Measurements from ENCODE around the gene SPACDR.
"Not testable (repeated sequence)": the region's sequence is repeated elsewhere in the genome, so short reads cannot be mapped to it uniquely, and the experiment has no call there.

Gene SPACDR

DNA sequence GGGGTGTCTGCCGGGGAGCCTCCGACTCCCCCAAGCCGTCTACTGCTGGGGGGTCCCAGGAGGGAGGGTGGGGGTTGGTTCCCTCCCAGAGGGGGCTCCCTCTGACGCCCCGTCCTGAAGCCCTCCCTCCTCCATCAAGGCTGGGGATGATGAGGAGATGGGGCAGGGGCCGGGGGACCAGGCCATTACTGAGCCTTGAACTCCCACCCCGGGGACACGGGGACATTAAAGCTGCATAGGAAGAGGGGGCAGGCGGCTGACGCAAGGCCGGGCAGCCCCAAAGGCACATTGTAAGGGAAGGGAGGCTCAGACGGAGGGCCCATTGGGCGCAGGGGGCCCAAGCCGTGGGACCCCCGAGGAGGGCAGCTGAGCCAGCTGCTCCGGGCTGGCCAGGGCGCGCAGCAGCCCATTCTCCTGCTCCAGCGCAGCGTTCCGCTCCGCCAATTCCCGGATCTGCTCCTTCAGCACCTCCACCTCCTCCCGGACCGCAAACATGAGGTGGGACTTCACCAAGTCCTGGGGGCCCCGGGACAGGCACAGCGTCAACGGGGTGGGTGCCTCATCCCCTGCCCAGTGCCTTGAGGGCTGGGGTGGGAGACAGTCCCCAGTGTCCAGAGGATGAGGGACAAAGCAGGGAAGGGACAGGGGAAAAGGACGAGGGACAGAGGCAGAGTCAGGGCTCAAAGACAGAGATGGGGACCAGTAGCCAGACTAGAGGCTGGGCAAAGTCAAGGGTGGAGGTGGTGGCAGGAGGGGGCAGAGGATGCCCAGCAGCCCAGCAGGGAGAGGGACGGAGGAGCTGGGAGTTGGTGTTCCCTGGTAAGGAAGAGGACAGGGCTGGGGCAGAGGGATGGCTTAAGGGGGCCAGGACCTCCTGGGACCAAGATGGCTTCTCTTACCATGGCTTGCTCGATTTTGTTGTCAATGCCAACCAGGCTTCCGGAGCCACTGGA lies 2.9 kb upstream of the SPACDR start:
- FAIRE-seq (no peak), DNase-seq (ENCODE audit: insufficient read length, low spot score) (no peak)
- TF ChIP-seq POLR2A (IDR thresholded peaks at IDR 0.05; ENCODE audit: low read depth, low read length) = no peak

DNA sequence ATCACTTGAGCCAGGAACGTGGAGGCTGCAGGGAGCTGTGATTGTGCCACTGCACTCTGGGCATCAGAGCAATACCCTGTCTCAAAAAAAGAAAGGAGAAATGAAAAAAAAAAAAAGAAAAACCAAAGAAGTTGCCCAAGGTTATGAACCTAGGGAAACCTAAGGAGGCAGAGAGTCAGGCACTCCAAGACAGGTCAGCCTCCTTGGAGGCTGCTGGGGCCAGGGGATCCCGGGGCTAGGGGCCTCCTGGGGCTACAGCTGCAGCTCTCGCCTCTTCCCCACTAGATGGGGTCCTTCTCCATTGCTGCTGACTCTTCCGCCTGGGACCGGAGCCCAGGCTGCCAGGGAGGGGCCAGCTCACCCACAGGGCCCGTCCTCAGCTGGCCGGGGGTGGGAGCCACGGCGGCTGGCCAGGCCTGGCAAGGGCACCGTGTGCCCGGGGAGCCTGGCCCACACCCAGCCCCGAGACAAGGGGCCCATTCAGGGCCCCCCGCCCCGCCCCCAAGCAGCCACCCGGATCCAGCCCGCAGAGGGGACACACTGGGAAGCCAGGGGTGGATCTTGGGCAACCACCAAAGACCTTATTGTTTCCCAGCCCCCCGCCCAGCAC lies 1.7 kb upstream of the SPACDR start:
- FAIRE-seq (no peak), DNase-seq (ENCODE audit: insufficient read length, low spot score) (peak; percentile 89)
- TF ChIP-seq POLR2A (IDR thresholded peaks at IDR 0.05; ENCODE audit: low read depth, low read length) = no peak

DNA sequence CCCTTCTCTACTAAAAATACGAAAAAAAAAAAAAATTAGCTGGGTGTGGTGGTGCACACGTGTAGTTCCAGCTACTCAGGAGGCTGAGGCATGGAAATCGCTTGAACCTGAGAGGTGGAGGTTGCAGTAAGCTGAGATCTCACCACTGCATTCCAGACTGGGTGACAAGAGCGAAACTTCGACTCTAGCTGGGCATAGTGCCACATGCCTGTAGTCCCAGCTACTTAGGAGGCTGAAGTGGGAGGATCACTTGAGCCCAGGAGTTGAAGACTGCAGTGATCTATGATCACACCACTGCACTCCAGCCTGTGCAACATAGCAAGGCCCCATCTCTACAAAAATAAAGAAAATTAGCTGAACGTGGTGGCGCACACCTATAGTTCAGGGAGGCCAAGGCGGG lies 1.2 kb upstream of the SPACDR start:
- no peak for TF ChIP-seq POLR2A (IDR thresholded peaks at IDR 0.05; ENCODE audit: low read depth, low read length)
- FAIRE-seq = peak; percentile 38
- no peak for DNase-seq (ENCODE audit: insufficient read length, low spot score)

DNA sequence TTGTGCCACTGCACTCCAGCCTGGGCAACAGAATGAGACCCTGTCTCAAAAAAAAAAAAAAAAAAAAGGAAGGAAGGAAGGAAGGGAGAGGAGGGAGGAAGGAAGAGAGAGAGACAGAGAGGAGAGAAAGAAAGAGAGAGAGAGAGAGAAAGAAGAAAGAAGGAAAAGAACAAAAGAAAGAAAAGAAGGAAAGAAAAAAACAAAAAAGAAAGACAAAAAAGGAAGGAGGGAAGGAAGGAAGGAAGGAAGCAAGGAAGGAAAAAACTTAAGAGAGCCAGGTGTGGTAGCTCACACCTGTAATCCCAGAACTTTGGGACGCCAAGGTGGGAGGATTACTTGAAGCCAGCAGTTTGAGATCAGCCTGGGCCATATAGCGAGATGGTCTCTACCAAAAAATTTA lies 731 bp upstream of the SPACDR start:
- TF ChIP-seq POLR2A (IDR thresholded peaks at IDR 0.05; ENCODE audit: low read depth, low read length) = no peak

DNA sequence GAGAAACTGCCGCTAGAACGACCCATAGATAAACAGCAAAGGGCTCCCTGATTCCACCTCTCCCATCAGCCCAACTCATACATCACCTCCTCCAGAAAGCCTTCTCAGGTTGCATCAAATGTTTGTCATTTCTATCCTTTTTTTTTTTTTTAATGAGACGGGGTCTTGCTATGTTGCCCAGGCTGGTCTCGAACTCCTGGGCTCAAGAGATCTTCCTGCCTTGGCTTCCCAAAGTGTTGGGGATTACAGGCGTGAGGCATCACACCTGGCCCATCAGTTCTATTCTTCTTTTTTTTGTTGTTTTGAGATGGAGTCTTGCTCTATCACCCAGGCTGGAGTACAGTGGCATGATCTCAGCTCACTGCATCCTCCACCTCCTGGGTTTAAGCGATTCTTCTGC lies 7.0 kb downstream of the SPACDR start:
- no peak for FAIRE-seq
- no peak for DNase-seq (ENCODE audit: insufficient read length, low spot score)
- TF ChIP-seq POLR2A (IDR thresholded peaks at IDR 0.05; ENCODE audit: low read depth, low read length) = no peak

More for the DNA sequence above, 731 bp upstream of the SPACDR start:
- FAIRE-seq = no peak
- no peak for DNase-seq (ENCODE audit: insufficient read length, low spot score)

DNA sequence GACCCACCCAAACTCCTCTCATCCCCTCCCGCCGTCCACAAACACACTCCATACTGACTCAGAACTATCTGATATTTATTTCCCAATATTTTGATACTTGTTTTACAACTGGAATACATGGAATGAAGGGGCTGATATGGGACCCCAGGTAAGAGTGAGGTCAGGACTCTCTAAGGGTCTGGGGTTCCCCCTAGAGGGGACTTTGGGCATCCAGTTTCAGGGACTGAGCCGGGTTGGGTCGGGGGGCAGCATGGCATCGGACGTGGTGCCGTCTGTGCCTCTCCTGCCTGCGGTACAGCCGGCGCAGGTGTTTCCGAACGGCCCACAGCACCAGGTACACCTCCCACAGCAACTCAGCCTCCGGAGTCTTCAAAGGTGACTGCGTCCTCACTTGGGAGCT lies 7.5 kb downstream of the SPACDR start:
- no peak for DNase-seq (ENCODE audit: insufficient read length, low spot score)
- FAIRE-seq = no peak
- no peak for TF ChIP-seq POLR2A (IDR thresholded peaks at IDR 0.05; ENCODE audit: low read depth, low read length)

DNA sequence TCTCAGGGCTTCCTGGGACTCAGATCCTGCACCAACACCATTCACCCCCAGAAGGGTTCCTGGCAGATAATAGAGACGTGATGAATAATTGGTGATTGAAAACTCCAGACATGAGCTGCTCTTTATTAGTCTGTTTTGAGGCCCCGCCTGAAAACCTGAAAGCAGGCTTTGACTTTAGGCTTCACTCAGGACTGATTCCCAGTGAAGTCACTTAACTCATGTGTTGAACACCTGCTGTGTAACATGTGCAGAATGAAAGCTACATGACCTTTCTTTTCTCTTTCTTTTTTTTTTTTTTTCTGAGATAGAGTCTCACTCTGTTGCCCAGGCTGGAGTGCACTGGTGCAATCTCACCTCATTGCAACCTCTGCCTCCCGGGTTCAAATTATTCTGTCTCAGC lies 8.9 kb downstream of the SPACDR start:
- DNase-seq (ENCODE audit: insufficient read length, low spot score) (no peak), FAIRE-seq (no peak)
- TF ChIP-seq POLR2A (IDR thresholded peaks at IDR 0.05; ENCODE audit: low read depth, low read length) = no peak

DNA sequence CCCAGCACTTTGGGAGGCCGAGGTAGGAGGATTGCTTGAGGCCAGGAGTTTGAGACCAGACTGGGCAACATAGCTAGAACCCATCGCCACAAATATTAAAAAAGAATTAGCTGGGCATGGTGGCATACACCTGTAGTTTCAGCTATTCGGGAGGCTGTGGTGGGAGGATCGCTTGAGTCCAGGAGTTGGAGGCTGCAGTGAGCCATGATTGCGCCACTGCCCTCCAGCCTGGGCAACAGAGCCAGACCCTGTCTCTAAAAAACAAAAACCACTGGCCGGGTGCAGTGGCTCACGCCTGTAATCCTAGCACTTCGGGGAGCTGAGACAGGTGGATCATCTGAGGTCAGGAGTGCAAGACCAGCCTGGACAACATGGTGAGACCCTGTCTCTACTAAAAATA lies 10.2 kb downstream of the SPACDR start:
- not testable (repeated sequence) for DNase-seq (ENCODE audit: insufficient read length, low spot score); FAIRE-seq

DNA sequence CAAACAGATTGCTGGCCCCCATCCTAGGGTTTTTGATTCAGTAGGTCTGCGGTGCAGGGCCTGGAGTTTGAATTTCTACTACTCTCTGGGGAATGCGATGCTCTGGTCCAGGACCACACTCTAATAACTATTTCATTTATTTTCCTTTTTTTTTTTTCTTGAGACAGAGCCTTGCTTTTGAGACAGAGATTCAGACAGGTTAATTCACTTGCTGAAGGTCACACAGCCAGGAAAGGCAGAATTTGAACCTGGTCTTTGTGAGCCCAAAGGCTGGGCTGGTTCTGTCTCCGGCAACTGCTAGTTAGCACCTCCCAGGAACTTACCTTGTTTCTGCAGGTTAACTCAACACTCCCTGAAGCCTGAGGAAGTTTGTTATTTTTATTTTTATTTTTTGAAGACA lies 11.5 kb downstream of the SPACDR start:
- DNase-seq (ENCODE audit: insufficient read length, low spot score) = no peak
- FAIRE-seq = no peak
- TF ChIP-seq POLR2A (IDR thresholded peaks at IDR 0.05; ENCODE audit: low read depth, low read length) = no peak

DNA sequence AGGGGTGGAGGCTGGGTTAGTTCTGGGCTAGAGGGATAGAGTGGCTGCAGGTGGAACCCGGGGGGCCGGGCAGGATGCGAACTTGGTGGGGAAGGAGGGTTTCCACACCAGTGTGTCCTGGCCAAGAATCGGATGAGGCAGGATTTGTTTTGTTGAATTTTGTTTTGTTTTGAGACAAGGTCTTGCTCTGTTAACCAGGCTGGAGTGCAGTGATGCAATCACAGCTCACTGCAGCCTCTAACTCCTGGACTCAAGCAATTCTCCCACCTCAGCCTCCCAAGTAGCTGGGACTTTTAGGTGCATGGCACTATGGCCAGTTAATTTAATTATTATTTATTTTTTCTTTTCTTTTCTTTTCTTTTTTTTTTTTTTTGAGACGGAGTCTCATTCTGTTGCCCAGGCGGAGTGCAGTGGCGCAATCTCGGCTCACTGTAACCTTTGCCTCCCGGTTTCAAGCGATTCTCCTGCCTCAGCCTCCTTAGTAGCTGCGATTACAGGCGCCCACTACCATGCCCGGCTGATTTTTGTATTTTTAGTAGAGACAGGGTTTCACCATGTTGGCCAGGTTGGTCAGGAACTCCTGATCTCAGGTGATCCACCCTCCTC lies 14.8 kb downstream of the SPACDR start:
- no peak for FAIRE-seq
- DNase-seq (ENCODE audit: insufficient read length, low spot score) = no peak
- no peak for TF ChIP-seq POLR2A (IDR thresholded peaks at IDR 0.05; ENCODE audit: low read depth, low read length)

DNA sequence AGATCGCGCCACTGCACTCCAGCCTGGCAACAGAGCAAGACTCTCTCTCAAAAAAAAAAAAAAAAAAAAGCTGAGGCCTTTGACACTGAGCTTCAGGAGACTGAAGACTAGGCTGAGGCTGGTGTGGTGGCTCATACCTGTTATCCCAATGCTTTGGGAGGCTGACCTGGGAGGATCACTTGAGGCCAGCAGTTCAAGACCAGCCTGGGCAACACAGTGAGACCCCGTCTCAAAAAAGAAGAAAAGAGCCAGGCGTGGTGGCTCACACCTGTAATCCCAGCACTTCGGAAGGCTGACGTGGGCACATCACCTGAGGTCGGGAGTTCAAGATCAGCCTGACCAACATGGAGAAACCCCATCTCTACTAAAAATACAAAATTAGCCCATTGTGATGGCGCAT lies 16.7 kb downstream of the SPACDR start:
- not testable (repeated sequence) for DNase-seq (ENCODE audit: insufficient read length, low spot score); FAIRE-seq

DNA sequence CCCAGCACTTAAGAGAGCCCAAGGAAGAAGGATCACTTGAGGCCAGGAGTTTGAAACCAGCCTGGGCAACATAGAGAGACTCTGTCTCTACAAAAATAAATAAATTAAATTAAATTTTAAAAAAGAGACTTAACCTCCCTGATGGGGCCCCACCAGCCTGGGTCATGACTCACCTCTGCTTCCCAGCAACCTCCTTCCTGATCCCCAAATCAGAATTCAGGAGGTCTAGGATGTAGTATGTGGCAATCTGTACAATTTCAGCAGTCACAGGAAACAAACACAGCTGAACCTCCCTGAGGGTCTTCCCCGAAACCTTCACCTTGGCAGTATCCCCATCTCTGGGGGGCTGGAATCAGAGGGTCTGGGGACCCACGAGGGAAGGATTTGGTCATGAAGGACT lies 18.0 kb downstream of the SPACDR start:
- no peak for TF ChIP-seq POLR2A (IDR thresholded peaks at IDR 0.05; ENCODE audit: low read depth, low read length)
- DNase-seq (ENCODE audit: insufficient read length, low spot score) (no peak), FAIRE-seq (no peak)

DNA sequence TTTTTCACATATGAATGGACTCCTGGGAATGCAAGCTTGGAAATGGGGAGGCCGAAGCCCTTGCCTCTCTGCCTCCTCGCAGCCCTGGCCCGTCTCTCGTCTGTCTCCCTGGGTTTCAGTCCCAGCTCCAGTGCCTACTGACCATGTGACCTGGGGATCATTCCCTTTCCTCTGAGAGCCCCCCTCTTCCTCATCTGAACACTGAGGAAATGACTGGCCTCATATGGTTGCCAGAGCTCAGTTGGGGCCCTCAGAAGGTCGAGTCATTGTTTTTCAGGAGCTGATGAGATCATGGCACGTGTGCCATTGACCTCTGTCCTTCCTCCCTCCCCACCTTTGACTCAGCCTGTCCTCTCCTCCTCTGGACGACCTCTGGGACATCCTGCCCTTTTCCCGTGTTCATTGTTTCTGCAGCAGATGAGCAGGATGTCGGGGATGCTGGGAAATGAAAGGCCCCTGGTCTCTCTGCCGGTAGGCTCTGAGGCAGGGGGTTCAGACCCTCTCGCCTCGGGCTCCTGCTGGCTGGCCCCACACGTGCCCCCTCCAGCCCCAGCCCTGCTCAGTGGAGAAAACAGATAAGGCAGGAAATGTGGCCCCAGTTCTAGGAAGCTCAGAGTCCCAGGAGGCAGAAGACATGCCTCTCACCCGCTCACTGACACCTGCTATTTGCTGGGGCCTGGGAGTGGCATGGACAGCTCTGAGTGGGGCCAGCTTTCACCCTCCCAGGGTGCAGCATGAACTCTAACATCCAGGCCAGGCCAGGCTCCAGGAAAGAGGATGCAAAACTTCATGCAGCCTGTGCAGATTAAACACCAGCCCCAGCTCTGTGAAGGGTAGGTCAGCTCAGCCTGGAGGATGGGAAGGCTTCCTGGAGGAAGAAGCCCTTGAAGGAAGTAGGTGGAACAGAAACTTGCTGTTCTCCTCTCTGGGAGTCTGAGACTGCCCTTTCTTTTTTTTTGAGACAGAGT lies 19.5 kb downstream of the SPACDR start:
- FAIRE-seq = no peak
- DNase-seq (ENCODE audit: insufficient read length, low spot score) = peak; percentile 84
- no peak for TF ChIP-seq POLR2A (IDR thresholded peaks at IDR 0.05; ENCODE audit: low read depth, low read length)

Data from H54 (cell line).